ENCODE data around the gene ZBTB26.
"Not testable (repeated sequence)": the region's sequence is repeated elsewhere in the genome, so short reads cannot be mapped to it uniquely, and the experiment has no call there.

The ZBTB26 gene

GRCh38 chr9:122879443-122879842 lies 51.9 kb downstream of the ZBTB26 start:
- Histone ChIP-seq H3K27me3 (ENCODE audit: insufficient read depth, poor library complexity, severe bottlenecking) (no peaks in the 10 kb centered on the region), H3K27ac (ENCODE audit: poor library complexity, severe bottlenecking) (no peak overlapping the region), H3K9me3 (ENCODE audit: severe bottlenecking) (no peaks in the 10 kb centered on the region), H3K4me3 (ENCODE audit: severe bottlenecking) (no peak overlapping the region), H3K4me1 (ENCODE audit: insufficient read depth, poor library complexity, severe bottlenecking) (no peaks in the 10 kb centered on the region), H3K36me3 (ENCODE audit: low read depth) (peaks cover 97% of the 10 kb centered on the region)
- ATAC-seq (ENCODE audit: low read depth) (no peak), DNase-seq (ENCODE audit: low spot score) (no peak)
- TF ChIP-seq, protein P1, sequence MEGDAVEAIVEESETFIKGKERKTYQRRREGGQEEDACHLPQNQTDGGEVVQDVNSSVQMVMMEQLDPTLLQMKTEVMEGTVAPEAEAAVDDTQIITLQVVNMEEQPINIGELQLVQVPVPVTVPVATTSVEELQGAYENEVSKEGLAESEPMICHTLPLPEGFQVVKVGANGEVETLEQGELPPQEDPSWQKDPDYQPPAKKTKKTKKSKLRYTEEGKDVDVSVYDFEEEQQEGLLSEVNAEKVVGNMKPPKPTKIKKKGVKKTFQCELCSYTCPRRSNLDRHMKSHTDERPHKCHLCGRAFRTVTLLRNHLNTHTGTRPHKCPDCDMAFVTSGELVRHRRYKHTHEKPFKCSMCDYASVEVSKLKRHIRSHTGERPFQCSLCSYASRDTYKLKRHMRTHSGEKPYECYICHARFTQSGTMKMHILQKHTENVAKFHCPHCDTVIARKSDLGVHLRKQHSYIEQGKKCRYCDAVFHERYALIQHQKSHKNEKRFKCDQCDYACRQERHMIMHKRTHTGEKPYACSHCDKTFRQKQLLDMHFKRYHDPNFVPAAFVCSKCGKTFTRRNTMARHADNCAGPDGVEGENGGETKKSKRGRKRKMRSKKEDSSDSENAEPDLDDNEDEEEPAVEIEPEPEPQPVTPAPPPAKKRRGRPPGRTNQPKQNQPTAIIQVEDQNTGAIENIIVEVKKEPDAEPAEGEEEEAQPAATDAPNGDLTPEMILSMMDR (IDR thresholded peaks at IDR 0.05; ENCODE audit: poor library complexity, severe bottlenecking) = no peak

GRCh38 chr9:122875523-122875922 lies 55.8 kb downstream of the ZBTB26 start:
- Histone ChIP-seq H3K36me3 (ENCODE audit: low read depth) (peaks cover 88% of the 10 kb centered on the region), H3K9me3 (ENCODE audit: severe bottlenecking) (no peaks in the 10 kb centered on the region), H3K4me3 (ENCODE audit: severe bottlenecking) (no peak overlapping the region), H3K27ac (ENCODE audit: poor library complexity, severe bottlenecking) (no peak overlapping the region), H3K4me1 (ENCODE audit: insufficient read depth, poor library complexity, severe bottlenecking) (no peaks in the 10 kb centered on the region), H3K27me3 (ENCODE audit: insufficient read depth, poor library complexity, severe bottlenecking) (no peaks in the 10 kb centered on the region)
- DNase-seq (ENCODE audit: low spot score) = no peak
- no peak for ATAC-seq (ENCODE audit: low read depth)
- TF ChIP-seq, protein P1 (IDR thresholded peaks at IDR 0.05; ENCODE audit: poor library complexity, severe bottlenecking) = no peak

DNA sequence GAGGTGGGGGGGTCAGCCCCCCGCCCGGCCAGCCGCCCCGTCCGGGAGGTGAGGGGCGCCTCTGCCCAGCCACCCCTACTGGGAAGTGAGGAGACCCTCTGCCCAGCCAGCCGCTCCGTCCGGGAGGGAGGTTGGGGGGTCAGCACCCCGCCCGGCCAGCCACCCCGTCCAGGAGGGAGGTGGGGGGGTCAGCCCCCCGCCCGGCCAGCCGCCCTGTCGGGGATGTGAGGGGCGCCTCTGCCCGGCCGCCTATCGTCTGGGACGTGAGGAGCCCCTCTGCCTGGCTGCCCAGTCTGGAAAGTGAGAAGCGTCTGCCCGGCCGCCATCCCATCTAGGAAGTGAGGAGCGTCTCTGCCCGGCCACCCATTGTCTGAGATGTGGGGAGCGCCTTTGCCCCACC lies 64.0 kb downstream of the ZBTB26 start:
- peaks cover 44% of the 10 kb centered on the region for H3K36me3 ChIP-seq (ENCODE audit: low read depth)
- DNase-seq (ENCODE audit: low spot score); H3K4me1 ChIP-seq (ENCODE audit: insufficient read depth, poor library complexity, severe bottlenecking); H3K27me3 ChIP-seq (ENCODE audit: insufficient read depth, poor library complexity, severe bottlenecking); H3K4me3 ChIP-seq (ENCODE audit: severe bottlenecking); H3K27ac ChIP-seq (ENCODE audit: poor library complexity, severe bottlenecking); H3K9me3 ChIP-seq (ENCODE audit: severe bottlenecking); ATAC-seq (ENCODE audit: low read depth): not testable (repeated sequence)

- no peak overlapping the region for H3K4me3 ChIP-seq (ENCODE audit: severe bottlenecking)
- H3K27me3 ChIP-seq (ENCODE audit: insufficient read depth, poor library complexity, severe bottlenecking) = no peaks in the 10 kb centered on the region
- ATAC-seq (ENCODE audit: low read depth) = no peak
- no peaks in the 10 kb centered on the region for H3K9me3 ChIP-seq (ENCODE audit: severe bottlenecking)
- DNase-seq (ENCODE audit: low spot score) = no peak
- H3K27ac ChIP-seq (ENCODE audit: poor library complexity, severe bottlenecking) = no peak overlapping the region
- peaks cover 43% of the 10 kb centered on the region for H3K36me3 ChIP-seq (ENCODE audit: low read depth)
- TF ChIP-seq, protein P1 (IDR thresholded peaks at IDR 0.05; ENCODE audit: poor library complexity, severe bottlenecking) = no peak
- H3K4me1 ChIP-seq (ENCODE audit: insufficient read depth, poor library complexity, severe bottlenecking) = no peaks in the 10 kb centered on the region
Observed at GRCh38 chr9:122866079-122866478, 65.2 kb downstream of the ZBTB26 start.
